K562 (cell line): ENCODE data around the gene MEIS1. TPM values are rescaled to one million over a fixed set of nuclear protein-coding genes. Genes with fewer than 3 reads are reported as not detected.

Source experiments
- ATAC-seq: fragments of 200-7000 bp; cut with Tn5 transposase; 3 replicates; pipeline ENCODE4 v1.9.1; 2020; ENCODE audit warnings: moderate library complexity
- BruUV-seq: library from RNA; stranded (reverse); fragments of 400-500 nt; replicated peaks from 2 replicates; lab custom pipeline; 2021; lab: Mats Ljungman, UMichigan
- CTCF ChIA-PET: fragments of 300-600 bp; formaldehyde crosslinking; extraction: SDS; loops from one replicate; lab custom pipeline; 2021; ENCODE audit warnings: low intra/inter-chr PET ratio; lab: Yijun Ruan, JAX
- POLR2A ChIA-PET: fragments of 300-600, 350-650 bp; sonication (Branson Sonifier 250); formaldehyde crosslinking; extraction: SDS; loops from one replicate; lab custom pipeline; 2021; ENCODE audit warnings: antibody characterized with exemption, inconsistent platforms; lab: Yijun Ruan, JAX
- DNase-seq, 4 experiments: peaks; one replicate each; pipeline versions ENCODE4 v3.0.0 to v3.0.0-alpha.2; 2011 to 2018; ENCODE audit warnings: low spot score in 3 of 4, mixed read lengths in 3 of 4; ENCODE audit errors: extremely low read depth in 1 of 4
- FAIRE-seq: peaks from 2 replicates; lab custom pipeline; 2011; peaks lifted over from hg19 to GRCh38; lab: Jason Lieb, UNC
- H2AFZ ChIP-seq: 2 replicates; pipeline ENCODE4 v1.6.0; 2011; ENCODE audit warnings: low read depth, low read length, control low read depth, inconsistent platforms
- H3K27ac ChIP-seq: fragments of 200-600 bp; 3 replicates; pipeline ENCODE4 v1.8.0; 2011; ENCODE audit warnings: low read depth, mild to moderate bottlenecking, control low read depth, inconsistent platforms, low read length, moderate library complexity, mixed read lengths; ENCODE audit errors: extremely low read depth
- H3K27me3 ChIP-seq, 2 experiments: fragments of 300-600 bp in 1 of 2; 2 replicates in 1 of 2; 3 replicates in 1 of 2; pipeline versions ENCODE4 v1.6.0 to v1.8.0; 2011; ENCODE audit warnings: inconsistent platforms in 2 of 2, low read length in 2 of 2, mild to moderate bottlenecking in 1 of 2, mixed read lengths in 1 of 2, moderate library complexity in 1 of 2; ENCODE audit not compliant: control insufficient read depth in 2 of 2, insufficient read depth in 2 of 2
- H3K36me3 ChIP-seq: fragments of 300-600 bp; 3 replicates; pipeline ENCODE4 v1.8.0; 2011; ENCODE audit warnings: mild to moderate bottlenecking, low read length, inconsistent platforms; ENCODE audit not compliant: control insufficient read depth, insufficient read depth
- H3K4me1 ChIP-seq, 2 experiments: fragments of 200-600 bp in 1 of 2; replicated peaks in 1 of 2; 2 replicates in 1 of 2; 3 replicates in 1 of 2; pipeline versions ENCODE4 v1.5.1 to v1.8.0; 2011; ENCODE audit warnings: inconsistent platforms in 2 of 2, low read length in 2 of 2, mild to moderate bottlenecking in 1 of 2, mixed read lengths in 1 of 2, moderate library complexity in 1 of 2; ENCODE audit not compliant: control insufficient read depth in 2 of 2, insufficient read depth in 2 of 2
- H3K4me2 ChIP-seq: 2 replicates; pipeline ENCODE4 v1.6.1; 2011; ENCODE audit warnings: low read length, control low read depth, inconsistent platforms, mixed read lengths; ENCODE audit not compliant: insufficient read depth
- H3K4me3 ChIP-seq: fragments of 200-600 bp; sonication (generic), shearing (Covaris generic); 2 replicates; pipeline ENCODE4 v1.5.1; 2016; ENCODE audit warnings: control low read depth, inconsistent platforms
- H3K79me2 ChIP-seq: fragments of 200-600 bp; 3 replicates; pipeline ENCODE4 v1.8.0; 2011; ENCODE audit warnings: low read length, inconsistent platforms; ENCODE audit not compliant: control insufficient read depth, insufficient read depth
- H3K9ac ChIP-seq, 2 experiments: 2 replicates each; pipeline versions ENCODE4 v1.6.0 to v1.6.1; 2011; ENCODE audit warnings: low read depth in 2 of 2, low read length in 2 of 2, control low read depth in 1 of 2, inconsistent platforms in 1 of 2, mild to moderate bottlenecking in 1 of 2, mixed read lengths in 1 of 2; ENCODE audit not compliant: insufficient read depth in 1 of 2
- H3K9me1 ChIP-seq: one replicate; pipeline ENCODE4 v1.6.0; 2011; ENCODE audit warnings: inconsistent platforms, mild to moderate bottlenecking, low read length, moderate library complexity; ENCODE audit not compliant: control insufficient read depth, insufficient read depth
- H3K9me3 ChIP-seq: replicated peaks from 2 replicates; pipeline ENCODE4 v1.5.1; 2011; ENCODE audit warnings: low read depth, low read length, inconsistent platforms; ENCODE audit not compliant: control insufficient read depth, insufficient read depth
- H4K20me1 ChIP-seq: replicated peaks from 2 replicates; pipeline ENCODE4 v1.6.1; 2011; ENCODE audit warnings: low read length, inconsistent platforms, mixed read lengths; ENCODE audit not compliant: control insufficient read depth, insufficient read depth
- ADNP ChIP-seq: fragments of 200-800 bp; sonication (Bioruptor generic); IDR thresholded peaks from 2 replicates; pipeline ENCODE4 v1.6.1; 2016; ENCODE audit warnings: missing genetic modification characterization, missing compliant biosample characterization
- BMI1 ChIP-seq: fragments of 150-350 bp; IDR thresholded peaks from 2 replicates; pipeline ENCODE4 v1.6.1; 2014; ENCODE audit warnings: low read length
- DNMT1 ChIP-seq: fragments of 450-650 bp; IDR thresholded peaks from 2 replicates; pipeline ENCODE4 v1.6.1; 2016; ENCODE audit warnings: antibody characterized with exemption, mild to moderate bottlenecking
- HSF4 ChIP-seq: fragments of 250-450 bp; sonication (Bioruptor Pico); IDR thresholded peaks from 2 replicates; pipeline ENCODE4 v2.1.2; 2022; ENCODE audit warnings: mild to moderate bottlenecking, moderate library complexity, borderline replicate concordance
- NFYB ChIP-seq: IDR thresholded peaks from 2 replicates; pipeline ENCODE4 v1.6.1; 2011; ENCODE audit warnings: mild to moderate bottlenecking, moderate library complexity; ENCODE audit not compliant: insufficient read length; ENCODE audit errors: extremely low read depth
- SRSF3 ChIP-seq: fragments of 200-400 bp; formaldehyde crosslinking; IDR thresholded peaks from 2 replicates; pipeline ENCODE4 v1.6.1; 2016; ENCODE audit warnings: mild to moderate bottlenecking, low read length, moderate library complexity; ENCODE audit not compliant: insufficient read depth
- TAF1 ChIP-seq: IDR thresholded peaks from 2 replicates; pipeline ENCODE4 v1.6.1; 2011; ENCODE audit warnings: mild to moderate bottlenecking, low read length, moderate library complexity; ENCODE audit not compliant: insufficient read depth, control insufficient read depth, severe bottlenecking; ENCODE audit errors: extremely low read depth
- TAF7 ChIP-seq: fragments of 450-650 bp; IDR thresholded peaks from 2 replicates; pipeline ENCODE4 v1.6.1; 2016; ENCODE audit warnings: missing genetic modification characterization, missing compliant biosample characterization
- TFE3 ChIP-seq: fragments of 450-650 bp; formaldehyde crosslinking; IDR thresholded peaks from 2 replicates; pipeline ENCODE4 v1.4.0; 2020; ENCODE audit warnings: mild to moderate bottlenecking, mixed read lengths
- ZNF23 ChIP-seq: fragments of 250-450 bp; sonication (Bioruptor Pico); IDR thresholded peaks from 2 replicates; pipeline ENCODE4 v1.4.0; 2020; ENCODE audit warnings: mild to moderate bottlenecking
- ZNF24 ChIP-seq: fragments of 450-650 bp; IDR thresholded peaks from 2 replicates; pipeline ENCODE4 v1.6.1; 2016
- ZNF583 ChIP-seq: fragments of 250-450 bp; sonication (Bioruptor Pico); IDR thresholded peaks from 2 replicates; pipeline ENCODE4 v1.4.0; 2020
- WGBS: fragments of 100-300 bp; shearing (Covaris generic); methylation state at CpG from one replicate; pipeline ENCODE4 v1.1.6; 2016; ENCODE audit warnings: low coverage, mixed read lengths; ENCODE audit not compliant: insufficient coverage; ENCODE audit errors: missing lambda C conversion rate; 5-methylcytosine and 5-hydroxymethylcytosine counted together
- in situ Hi-C: fragments of 300-500 bp; cut with MboI; formaldehyde crosslinking; loops from 4 replicates; pipeline ENCODE4 v1.15.0; 2018; ENCODE audit warnings: inconsistent platforms, mixed read lengths
- intact Hi-C: fragments of 100-400 bp; cut with micrococcal nuclease; formaldehyde crosslinking; loops from 2 replicates; pipeline ENCODE4 v1.14.2; 2022
- polyA plus RNA-seq, 8 experiments: library from polyadenylated mRNA; depleted of rRNA in 4 of 8; stranded (reverse) in 5 of 8; unstranded in 3 of 8; fragments of >200 nt; fragmentation: Nextera tagmentation in 2 of 8; fragmentation: Illumina TruSeq in 1 of 8; extraction: Ambion mirVana in 2 of 8; extraction: Trizol in 1 of 8; gene quantifications; 2 replicates each; pipeline versions ENCODE4 v1.2.1 to v1.2.3, GENCODE V29; 2011 to 2014; ENCODE audit warnings: inconsistent platforms in 1 of 8, missing spikeins in 1 of 8
- total RNA-seq, 7 experiments: library from RNA; depleted of rRNA in 6 of 7; stranded (reverse); fragments of >200 nt in 6 of 7; fragmentation: Illumina TruSeq in 2 of 7; extraction: Trizol in 2 of 7; gene quantifications; 2 replicates each; pipeline versions ENCODE4 v1.2.1 to v1.2.3, GENCODE V29; 2011 to 2021; ENCODE audit warnings: low replicate concordance in 1 of 7
- TF ChIP-seq, protein P1 (sequence below): fragments of 450-650 bp; IDR thresholded peaks from 2 replicates; pipeline ENCODE4 v1.6.1; 2017; ENCODE audit warnings: antibody characterized with exemption
- TF ChIP-seq, protein P2 (sequence below): sonication (generic); formaldehyde crosslinking; IDR thresholded peaks from 2 replicates; pipeline ENCODE4 v1.8.0; 2022; ENCODE audit warnings: mild to moderate bottlenecking, missing genetic modification reagents
- TF ChIP-seq, protein P3 (sequence below): sonication (generic); formaldehyde crosslinking; IDR thresholded peaks from 2 replicates; pipeline ENCODE4 v1.5.0; 2020; ENCODE audit warnings: missing genetic modification reagents

Gene MEIS1
- total and polyA plus RNA-seq, 9 of the 15 experiments (the other 6 are each of a cell fraction or from before 2014, with no cell fraction given): 2.3 to 9.0 (median 5.9) TPM

GRCh38 chr2:66543257-66543767 lies 108.4 kb downstream of the MEIS1 start:
- H2AFZ ChIP-seq: no peak overlapping the region
- POLR2A ChIA-PET: no interaction called here
- 20% methylated on average over 5 of the region's 5 CpGs for WGBS
- H3K27me3 ChIP-seq: no peaks in the 10 kb centered on the region
- CTCF ChIA-PET: no interaction called here
- H4K20me1 ChIP-seq: no peaks in the 10 kb centered on the region
- FAIRE-seq (no peak), ATAC-seq (no peak), DNase-seq (no peak)
- no peaks in the 10 kb centered on the region for H3K36me3 ChIP-seq
- H3K9ac ChIP-seq: no peak overlapping the region
- no TSS peak for BruUV-seq
- H3K4me3 ChIP-seq: no peak overlapping the region
- H3K9me3 ChIP-seq: no peaks in the 10 kb centered on the region
- H3K4me2 ChIP-seq: no peak overlapping the region
- in situ Hi-C loops (no loop called here), intact Hi-C loops (no loop called here)
- no peaks in the 10 kb centered on the region for H3K9me1 ChIP-seq
- H3K4me1 ChIP-seq: no peaks in the 10 kb centered on the region
- no peak overlapping the region for H3K27ac ChIP-seq
- no peaks in the 10 kb centered on the region for H3K79me2 ChIP-seq
- TF ChIP-seq, protein P1, sequence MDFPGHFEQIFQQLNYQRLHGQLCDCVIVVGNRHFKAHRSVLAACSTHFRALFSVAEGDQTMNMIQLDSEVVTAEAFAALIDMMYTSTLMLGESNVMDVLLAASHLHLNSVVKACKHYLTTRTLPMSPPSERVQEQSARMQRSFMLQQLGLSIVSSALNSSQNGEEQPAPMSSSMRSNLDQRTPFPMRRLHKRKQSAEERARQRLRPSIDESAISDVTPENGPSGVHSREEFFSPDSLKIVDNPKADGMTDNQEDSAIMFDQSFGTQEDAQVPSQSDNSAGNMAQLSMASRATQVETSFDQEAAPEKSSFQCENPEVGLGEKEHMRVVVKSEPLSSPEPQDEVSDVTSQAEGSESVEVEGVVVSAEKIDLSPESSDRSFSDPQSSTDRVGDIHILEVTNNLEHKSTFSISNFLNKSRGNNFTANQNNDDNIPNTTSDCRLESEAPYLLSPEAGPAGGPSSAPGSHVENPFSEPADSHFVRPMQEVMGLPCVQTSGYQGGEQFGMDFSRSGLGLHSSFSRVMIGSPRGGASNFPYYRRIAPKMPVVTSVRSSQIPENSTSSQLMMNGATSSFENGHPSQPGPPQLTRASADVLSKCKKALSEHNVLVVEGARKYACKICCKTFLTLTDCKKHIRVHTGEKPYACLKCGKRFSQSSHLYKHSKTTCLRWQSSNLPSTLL: no peak
- TF ChIP-seq TAF1 (no peak), ZNF24 (no peak), ZNF23 (CRISPR knock-in tag) (no peak), HSF4 (CRISPR knock-in tag) (no peak), TFE3 (CRISPR knock-in tag) (no peak), TAF7 (tag) (no peak), ZNF583 (no peak), SRSF3 (no peak), ADNP (tag) (no peak), BMI1 (no peak), DNMT1 (no peak), NFYB (no peak)
- TF ChIP-seq, protein P2, sequence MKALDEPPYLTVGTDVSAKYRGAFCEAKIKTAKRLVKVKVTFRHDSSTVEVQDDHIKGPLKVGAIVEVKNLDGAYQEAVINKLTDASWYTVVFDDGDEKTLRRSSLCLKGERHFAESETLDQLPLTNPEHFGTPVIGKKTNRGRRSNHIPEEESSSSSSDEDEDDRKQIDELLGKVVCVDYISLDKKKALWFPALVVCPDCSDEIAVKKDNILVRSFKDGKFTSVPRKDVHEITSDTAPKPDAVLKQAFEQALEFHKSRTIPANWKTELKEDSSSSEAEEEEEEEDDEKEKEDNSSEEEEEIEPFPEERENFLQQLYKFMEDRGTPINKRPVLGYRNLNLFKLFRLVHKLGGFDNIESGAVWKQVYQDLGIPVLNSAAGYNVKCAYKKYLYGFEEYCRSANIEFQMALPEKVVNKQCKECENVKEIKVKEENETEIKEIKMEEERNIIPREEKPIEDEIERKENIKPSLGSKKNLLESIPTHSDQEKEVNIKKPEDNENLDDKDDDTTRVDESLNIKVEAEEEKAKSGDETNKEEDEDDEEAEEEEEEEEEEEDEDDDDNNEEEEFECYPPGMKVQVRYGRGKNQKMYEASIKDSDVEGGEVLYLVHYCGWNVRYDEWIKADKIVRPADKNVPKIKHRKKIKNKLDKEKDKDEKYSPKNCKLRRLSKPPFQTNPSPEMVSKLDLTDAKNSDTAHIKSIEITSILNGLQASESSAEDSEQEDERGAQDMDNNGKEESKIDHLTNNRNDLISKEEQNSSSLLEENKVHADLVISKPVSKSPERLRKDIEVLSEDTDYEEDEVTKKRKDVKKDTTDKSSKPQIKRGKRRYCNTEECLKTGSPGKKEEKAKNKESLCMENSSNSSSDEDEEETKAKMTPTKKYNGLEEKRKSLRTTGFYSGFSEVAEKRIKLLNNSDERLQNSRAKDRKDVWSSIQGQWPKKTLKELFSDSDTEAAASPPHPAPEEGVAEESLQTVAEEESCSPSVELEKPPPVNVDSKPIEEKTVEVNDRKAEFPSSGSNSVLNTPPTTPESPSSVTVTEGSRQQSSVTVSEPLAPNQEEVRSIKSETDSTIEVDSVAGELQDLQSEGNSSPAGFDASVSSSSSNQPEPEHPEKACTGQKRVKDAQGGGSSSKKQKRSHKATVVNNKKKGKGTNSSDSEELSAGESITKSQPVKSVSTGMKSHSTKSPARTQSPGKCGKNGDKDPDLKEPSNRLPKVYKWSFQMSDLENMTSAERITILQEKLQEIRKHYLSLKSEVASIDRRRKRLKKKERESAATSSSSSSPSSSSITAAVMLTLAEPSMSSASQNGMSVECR (CRISPR knock-in tag): no peak
- TF ChIP-seq, protein P3, sequence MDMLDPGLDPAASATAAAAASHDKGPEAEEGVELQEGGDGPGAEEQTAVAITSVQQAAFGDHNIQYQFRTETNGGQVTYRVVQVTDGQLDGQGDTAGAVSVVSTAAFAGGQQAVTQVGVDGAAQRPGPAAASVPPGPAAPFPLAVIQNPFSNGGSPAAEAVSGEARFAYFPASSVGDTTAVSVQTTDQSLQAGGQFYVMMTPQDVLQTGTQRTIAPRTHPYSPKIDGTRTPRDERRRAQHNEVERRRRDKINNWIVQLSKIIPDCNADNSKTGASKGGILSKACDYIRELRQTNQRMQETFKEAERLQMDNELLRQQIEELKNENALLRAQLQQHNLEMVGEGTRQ: no peak
